Hematopoietic multipotent progenitor cell treated with erythropoietin and hydrocortisone succinate and interleukin-3 and kit ligand, for 8 days (in vitro differentiated cells): Measurements from ENCODE around the gene LITAFD.
"Not testable (repeated sequence)": the region's sequence is repeated elsewhere in the genome, so short reads cannot be mapped to it uniquely, and the experiment has no call there.

ENCODE experiments used
- DNase-seq: peaks from one replicate; pipeline ENCODE4 v3.0.0-alpha.2; 2015

LITAFD gene

DNA sequence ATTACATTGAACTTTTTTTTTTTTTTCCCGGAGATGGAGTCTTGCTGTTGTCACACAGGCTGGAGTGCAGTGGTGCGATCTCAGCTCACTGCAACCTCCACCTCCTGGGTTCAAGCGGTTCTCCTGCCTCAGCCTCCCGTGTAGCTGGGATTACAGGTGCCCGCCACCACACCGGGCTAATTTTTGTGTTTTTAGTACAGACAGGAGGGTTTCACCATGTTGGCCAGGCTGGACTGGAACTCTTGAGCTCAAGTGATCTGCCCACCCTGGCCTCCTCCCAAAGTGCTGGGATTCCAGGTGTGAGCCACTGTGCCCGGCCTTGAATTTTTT, 8.3 kb upstream of the LITAFD start:
- not testable (repeated sequence) for DNase-seq

GRCh38 chr16:8874388-8874787, 7.8 kb upstream of the LITAFD start:
- DNase-seq, result no peak

- not testable (repeated sequence) for DNase-seq
Measured at GRCh38 chr16:8875317-8875716, 6.8 kb upstream of the LITAFD start.

DNA sequence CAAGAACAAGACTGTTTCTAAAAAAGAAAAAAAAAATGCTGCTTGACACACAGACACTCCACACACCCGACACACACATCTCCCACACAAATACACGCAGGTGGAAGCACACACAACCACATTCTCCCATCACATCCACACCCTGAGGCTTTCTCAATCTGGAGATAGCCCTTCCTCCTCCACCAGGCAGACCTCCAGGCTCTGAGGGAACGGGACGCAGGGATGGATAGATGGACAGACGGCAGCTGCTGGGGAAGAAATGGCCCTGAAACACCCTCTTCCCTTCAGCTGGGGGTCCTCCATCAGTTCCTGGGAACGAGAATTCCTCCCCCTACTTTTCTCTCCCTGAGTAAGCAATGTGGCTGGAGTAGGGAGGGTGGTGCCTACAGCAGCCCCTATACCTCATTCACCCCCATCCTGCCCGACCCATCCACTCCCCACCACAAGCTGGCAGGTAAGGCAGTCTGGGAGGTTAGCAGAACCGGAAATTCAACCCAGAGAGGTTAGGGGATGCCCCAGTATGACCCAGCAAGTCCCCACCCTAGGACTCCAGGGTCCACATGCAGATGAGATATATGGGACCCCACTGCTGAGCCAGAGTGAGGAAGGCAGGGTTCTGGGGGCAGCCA, 4.1 kb upstream of the LITAFD start:
- DNase-seq, result no peak

DNA sequence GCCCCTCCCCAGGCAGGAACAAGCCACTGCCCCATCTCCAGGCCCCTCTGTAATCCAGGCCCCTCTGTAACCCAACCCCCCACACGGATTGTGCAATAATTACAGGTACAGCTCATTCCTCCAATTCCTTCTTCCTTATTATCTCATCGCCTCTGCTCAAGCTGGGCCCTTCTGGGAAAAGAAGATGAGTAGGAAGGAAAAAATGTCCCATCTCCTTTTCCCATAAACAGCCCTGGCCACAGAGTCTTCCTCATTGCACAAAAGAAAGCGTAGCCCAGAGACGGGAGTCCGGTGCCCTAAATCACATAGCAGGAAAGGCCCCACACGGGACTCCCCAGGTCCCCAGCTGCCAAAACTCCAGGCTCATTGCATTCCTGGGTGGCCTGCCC, 3.6 kb upstream of the LITAFD start:
- no peak for DNase-seq

DNA sequence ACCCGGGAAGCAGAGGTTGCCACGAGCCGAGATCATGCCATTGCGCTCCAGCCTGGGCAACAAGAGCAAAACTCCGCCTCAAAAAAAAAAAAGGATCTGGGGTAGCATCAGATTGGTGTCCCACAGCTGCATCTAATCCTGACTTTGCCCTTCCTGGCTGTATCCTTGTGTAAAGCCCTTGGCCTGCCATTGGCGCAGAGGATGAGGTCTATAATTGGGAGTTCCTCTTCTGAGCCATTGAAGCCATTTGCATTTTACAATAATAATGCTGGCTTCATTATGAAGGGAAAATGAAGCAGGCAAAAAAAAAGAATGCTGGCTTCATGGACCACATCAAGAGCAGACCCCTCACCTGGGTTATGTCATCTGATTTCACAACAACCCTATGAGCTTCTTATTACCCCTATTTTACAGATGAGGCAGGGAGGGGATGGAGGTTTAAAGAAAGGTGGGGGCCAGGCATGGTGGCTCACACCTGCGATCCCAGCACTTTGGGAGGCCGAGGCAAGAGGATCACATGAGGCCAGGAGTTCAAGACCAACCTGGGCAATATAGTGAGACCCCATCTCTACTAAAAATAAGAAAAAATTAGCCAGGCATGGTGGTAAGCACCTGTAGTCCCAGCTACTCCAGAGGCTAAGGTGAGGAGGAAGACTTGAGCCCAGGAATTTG, 1.2 kb upstream of the LITAFD start:
- DNase-seq, result no peak

- no peak for DNase-seq
Measured at GRCh38 chr16:8882725-8883377, 700 bp downstream of the LITAFD start.

DNA sequence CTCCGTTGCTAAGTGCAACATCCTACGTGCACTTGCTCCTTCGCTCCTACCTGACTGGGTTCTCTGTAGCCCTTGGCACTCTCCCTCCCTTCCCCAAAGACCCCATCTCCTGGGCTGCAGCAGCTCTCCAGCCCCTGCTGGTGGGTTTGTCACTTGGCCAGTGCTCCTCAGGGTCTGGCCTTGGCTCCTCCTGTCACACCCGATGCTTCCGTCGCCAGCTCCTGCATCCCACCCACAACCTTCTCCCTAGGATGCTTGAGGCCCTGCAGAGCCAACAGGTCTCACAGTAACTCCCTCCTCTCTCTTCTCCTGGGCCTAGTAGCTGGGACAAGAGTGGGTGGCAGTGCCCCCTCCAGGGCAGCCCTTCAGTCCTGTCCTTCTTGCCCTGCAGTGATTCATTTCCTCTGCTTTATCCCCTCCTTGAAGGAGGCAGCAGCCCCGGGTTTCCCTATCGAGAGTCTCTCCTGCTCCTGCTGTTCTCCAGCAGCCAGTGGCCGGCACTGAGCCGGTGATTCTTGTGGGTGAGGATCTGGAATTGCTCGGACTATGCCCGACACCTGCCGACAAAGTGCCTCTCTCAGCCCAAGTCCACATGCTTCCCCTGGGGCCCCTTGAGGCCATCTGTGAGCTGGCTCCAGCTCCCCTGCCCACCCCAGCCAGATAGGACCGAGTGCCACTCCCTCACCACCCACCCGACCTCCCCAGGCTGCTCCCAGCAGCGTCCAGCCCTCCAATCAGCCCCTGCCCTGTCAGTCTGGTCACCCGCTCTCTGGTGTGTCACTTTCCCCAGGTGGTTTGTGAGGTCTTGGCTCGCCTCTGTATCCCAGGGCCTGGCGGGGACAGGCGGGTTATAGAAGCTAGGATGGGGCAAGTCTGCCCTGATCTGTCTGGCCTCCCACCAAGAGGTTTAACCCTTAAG, 3.8 kb downstream of the LITAFD start:
- DNase-seq, result no peak

- DNase-seq, result no peak
Measured at GRCh38 chr16:8886593-8887430, 4.7 kb downstream of the LITAFD start.

- no peak for DNase-seq
Measured at GRCh38 chr16:8887431-8887765, 5.2 kb downstream of the LITAFD start.

DNA sequence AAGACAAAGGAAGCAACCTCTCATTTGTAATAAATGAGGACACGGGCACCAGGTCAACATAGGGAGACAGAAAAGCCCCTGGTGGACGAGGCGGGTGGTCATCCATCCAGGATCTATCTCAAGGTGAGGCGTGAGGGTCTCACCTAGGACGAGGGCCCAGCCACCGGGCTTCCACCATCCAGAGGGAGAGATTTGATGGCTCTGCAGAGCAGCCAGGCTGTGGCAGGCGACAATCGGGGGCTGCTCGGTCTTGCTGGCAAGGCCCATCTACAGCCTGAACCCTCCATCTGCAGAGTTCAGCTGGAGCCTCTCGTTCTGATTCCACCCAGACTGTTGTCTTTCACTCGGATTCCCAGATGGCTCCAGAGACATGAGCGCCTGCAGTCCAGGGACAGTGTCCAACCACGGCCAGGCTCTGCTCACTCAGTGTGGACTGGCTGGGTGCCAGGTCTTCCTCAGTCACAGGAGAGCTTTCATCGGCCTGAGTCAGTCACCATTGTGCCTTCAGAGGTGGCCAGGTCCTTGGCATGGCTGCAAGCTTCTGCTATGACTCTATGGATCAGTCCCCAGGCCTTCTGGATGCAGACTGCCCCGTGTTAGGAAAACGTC, 5.9 kb downstream of the LITAFD start:
- DNase-seq, result peak; percentile 36

DNA sequence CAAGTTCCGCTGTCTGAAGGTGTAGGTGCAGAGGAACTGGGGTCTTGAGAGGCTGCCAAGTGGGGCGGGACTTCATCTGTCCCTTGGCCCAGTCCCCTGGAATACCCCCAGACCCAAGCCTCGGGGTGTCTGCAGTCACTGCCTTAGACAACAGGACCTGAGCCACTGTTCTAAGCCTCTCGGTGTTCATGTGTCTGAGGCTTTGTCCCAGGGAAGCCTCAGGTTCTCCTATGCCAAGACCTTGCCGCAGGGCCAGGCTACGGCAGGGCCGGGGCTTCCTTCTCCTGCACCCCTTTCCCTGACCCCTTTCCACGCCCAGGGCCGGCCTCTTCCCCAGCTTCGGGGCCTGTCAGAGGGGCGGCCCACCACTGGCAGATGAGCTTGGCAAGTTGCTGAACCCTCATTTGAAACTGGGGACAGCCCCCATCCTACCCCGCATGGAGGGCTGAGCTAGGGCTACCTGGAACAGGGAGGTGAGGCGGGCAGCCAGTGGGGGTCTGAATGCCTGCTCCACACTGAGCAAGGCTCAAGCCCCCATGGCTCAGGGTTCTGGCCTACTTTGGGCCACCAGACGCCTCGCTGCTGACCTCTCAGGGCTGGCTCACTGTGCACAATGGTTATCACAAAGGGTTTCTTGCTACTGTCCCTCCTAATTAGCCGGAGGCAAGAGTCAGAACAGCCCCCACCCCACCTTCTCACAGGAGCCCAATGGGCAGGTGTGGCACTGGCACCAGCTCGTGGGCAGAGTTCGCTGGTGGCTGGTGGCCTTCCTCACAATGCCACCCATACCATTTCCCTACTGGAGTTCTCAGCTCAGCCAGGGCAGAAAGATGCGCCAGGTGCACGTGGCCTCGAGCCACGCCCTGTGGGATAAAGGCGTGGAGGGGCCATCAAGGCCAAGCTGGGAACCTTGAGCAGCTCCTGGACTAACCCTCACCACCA, 7.1 kb downstream of the LITAFD start:
- DNase-seq, result no peak

DNA sequence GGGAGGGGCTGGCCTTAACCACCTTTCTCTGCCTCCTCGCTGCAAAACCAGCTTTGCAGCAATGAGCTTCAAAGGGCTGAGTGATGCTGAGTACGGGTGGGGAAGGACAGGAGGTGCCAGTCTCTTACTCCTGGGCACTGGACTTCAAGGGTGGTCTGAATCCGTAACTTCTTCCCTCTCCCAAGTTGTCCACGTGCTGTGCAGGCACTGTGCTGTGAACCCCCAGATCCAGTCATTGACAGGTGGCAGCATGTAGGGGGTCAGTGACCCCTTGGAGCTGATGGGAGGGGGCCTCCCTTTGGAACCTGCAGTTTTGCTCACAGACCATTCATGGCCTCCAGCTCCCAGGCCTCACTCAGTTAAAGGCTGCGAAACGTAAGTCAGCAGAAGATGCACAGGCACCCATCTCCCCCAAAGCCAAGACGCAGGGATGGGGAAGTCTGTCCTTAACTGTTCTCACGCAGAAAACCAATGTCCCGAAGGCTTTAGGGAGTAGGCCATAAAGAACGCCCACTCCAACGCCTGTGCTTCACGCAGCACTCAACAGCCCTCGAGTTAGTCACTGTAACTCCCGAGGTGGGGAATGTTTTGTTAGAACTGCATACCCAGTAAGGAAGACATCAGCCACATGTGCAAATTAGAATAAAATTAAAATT, 7.9 kb downstream of the LITAFD start:
- no peak for DNase-seq

- no peak for DNase-seq
Measured at GRCh38 chr16:8890549-8890921, 8.4 kb downstream of the LITAFD start.

- DNase-seq, result no peak
Measured at GRCh38 chr16:8892101-8892575, 10.0 kb downstream of the LITAFD start.

- DNase-seq, result no peak
Measured at GRCh38 chr16:8893426-8893825, 11.3 kb downstream of the LITAFD start.

GRCh38 chr16:8893976-8894690, 12.0 kb downstream of the LITAFD start:
- no peak for DNase-seq

DNA sequence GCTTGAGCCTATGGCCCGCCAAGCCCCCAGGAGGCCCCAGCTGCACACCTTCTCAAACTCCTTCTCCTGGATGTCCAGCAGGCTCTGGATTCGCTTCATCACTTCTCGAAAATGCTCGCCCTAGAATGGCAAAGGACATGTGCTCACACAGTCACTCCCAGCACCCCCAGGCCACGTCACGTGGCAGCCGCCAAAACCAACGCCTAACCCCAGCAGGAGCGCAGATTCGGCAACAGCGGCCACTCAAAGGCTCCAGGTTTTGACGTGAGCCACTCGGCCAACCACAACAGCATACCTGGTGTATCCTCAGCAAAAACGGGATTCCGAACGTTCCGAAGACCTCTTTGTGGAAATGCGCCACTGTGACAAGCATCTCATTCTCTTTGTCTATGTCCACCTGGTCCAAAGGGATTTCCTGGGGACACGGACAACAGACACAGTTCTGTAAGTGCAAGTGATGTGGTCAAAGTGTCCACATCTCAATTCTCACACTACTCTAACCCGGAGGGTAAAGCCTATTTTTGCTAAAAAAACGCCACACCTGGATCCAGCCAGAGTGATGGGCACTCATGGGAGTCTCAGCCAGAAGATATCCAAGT, 12.7 kb downstream of the LITAFD start:
- DNase-seq, result no peak

DNA sequence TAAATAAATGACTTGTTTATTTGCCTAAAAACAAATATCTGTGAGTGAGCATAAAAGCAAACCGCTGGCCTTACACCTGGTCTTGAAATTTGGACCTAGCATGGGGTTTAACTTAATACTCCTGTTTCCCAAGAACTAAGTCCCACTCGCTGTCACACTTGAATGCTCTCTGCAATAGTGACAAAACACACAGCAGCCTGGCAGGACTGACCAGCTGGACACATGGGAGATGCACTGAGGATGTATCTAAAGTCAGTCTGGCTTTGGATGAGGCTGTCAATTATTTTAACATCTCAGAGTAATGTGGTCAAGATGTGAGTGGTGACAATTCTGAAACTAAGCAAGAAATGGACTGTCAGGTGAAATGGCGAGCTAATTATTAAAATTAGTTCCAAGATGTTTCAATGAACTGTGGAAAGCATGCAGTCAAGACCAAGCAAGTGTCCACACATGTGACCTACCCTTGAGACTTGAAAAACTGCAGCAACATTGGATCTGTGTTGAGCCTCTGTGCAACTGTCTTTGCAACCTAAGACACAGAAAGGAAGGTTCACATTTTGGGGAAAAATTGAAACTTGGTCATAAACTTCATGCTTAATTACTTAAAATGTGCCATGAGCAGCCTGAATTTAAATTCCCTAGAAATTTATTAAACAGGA, 16.6 kb downstream of the LITAFD start:
- no peak for DNase-seq
